Ishikawa (cell line): Measurements from ENCODE around the gene KCNIP4.

ENCODE experiments used
- EGR1 ChIP-seq: IDR thresholded peaks from 2 replicates; pipeline ENCODE4 v1.6.1; 2012
- MAX ChIP-seq: IDR thresholded peaks from 2 replicates; pipeline ENCODE4 v1.6.1; 2012
- RAD21 ChIP-seq: IDR thresholded peaks from 2 replicates; pipeline ENCODE4 v1.6.1; 2012; ENCODE audit warnings: low read depth
- TEAD4 ChIP-seq: IDR thresholded peaks from 2 replicates; pipeline ENCODE4 v1.6.1; 2012
- TF ChIP-seq, protein P1 (sequence below): IDR thresholded peaks from 2 replicates; pipeline ENCODE4 v1.6.1; 2012; ENCODE audit warnings: low read depth, mild to moderate bottlenecking

- TF ChIP-seq, protein P1, sequence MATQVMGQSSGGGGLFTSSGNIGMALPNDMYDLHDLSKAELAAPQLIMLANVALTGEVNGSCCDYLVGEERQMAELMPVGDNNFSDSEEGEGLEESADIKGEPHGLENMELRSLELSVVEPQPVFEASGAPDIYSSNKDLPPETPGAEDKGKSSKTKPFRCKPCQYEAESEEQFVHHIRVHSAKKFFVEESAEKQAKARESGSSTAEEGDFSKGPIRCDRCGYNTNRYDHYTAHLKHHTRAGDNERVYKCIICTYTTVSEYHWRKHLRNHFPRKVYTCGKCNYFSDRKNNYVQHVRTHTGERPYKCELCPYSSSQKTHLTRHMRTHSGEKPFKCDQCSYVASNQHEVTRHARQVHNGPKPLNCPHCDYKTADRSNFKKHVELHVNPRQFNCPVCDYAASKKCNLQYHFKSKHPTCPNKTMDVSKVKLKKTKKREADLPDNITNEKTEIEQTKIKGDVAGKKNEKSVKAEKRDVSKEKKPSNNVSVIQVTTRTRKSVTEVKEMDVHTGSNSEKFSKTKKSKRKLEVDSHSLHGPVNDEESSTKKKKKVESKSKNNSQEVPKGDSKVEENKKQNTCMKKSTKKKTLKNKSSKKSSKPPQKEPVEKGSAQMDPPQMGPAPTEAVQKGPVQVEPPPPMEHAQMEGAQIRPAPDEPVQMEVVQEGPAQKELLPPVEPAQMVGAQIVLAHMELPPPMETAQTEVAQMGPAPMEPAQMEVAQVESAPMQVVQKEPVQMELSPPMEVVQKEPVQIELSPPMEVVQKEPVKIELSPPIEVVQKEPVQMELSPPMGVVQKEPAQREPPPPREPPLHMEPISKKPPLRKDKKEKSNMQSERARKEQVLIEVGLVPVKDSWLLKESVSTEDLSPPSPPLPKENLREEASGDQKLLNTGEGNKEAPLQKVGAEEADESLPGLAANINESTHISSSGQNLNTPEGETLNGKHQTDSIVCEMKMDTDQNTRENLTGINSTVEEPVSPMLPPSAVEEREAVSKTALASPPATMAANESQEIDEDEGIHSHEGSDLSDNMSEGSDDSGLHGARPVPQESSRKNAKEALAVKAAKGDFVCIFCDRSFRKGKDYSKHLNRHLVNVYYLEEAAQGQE: no peak
- TF ChIP-seq MAX: no peak
- no peak for TF ChIP-seq EGR1
- TF ChIP-seq TEAD4: no peak
- TF ChIP-seq RAD21: no peak
These were observed 770.7 kb downstream of the KCNIP4 start for GRCh38 chr4:21177871-21178270.
